Measurements from ENCODE around the gene APOC3. TPM values are rescaled to one million over a fixed set of nuclear protein-coding genes. Genes with fewer than 3 reads are reported as not detected.

The APOC3 gene
- total RNA-seq, 3 donors from 2014 or later: not detected

DNA sequence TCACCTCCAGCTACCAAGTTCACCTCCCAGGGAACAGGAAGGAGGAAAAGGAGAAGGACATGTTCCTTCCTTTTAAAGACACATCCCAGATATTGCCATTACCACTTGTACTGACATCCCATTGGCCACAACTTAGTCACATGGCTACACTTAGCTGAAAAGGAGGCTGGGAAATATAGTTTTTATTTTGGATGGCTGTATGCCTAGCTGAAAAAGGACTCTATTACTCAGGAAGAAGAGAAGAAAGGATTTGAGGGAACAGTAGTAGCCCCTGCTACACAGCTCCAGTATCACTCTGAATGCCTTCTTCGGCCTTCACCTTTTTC lies 36.0 kb upstream of the APOC3 start:
- Histone ChIP-seq H3K27me3 (peaks cover 0 to 4% of the 10 kb centered on the region in 2 donors), H3K36me3 (no peaks in the 10 kb centered on the region), H3K4me3 (no peak overlapping the region), H3K4me1 (no peaks in the 10 kb centered on the region), H3K9me3 (no peaks in the 10 kb centered on the region), H3K27ac (no peak overlapping the region)
- intact Hi-C loops (cut with DNase I; ENCODE audit: low total_unique reads): no loop called here
- TF ChIP-seq POLR2A (IDR thresholded peaks at IDR 0.05) (no peak), POLR2AphosphoS5 (IDR thresholded peaks at IDR 0.05) (no peak)
- TF ChIP-seq, protein P1, sequence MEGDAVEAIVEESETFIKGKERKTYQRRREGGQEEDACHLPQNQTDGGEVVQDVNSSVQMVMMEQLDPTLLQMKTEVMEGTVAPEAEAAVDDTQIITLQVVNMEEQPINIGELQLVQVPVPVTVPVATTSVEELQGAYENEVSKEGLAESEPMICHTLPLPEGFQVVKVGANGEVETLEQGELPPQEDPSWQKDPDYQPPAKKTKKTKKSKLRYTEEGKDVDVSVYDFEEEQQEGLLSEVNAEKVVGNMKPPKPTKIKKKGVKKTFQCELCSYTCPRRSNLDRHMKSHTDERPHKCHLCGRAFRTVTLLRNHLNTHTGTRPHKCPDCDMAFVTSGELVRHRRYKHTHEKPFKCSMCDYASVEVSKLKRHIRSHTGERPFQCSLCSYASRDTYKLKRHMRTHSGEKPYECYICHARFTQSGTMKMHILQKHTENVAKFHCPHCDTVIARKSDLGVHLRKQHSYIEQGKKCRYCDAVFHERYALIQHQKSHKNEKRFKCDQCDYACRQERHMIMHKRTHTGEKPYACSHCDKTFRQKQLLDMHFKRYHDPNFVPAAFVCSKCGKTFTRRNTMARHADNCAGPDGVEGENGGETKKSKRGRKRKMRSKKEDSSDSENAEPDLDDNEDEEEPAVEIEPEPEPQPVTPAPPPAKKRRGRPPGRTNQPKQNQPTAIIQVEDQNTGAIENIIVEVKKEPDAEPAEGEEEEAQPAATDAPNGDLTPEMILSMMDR (IDR thresholded peaks at IDR 0.05): no peak
- no peak for DNase-seq (ENCODE audit: low spot score in 2 of 2)

DNA sequence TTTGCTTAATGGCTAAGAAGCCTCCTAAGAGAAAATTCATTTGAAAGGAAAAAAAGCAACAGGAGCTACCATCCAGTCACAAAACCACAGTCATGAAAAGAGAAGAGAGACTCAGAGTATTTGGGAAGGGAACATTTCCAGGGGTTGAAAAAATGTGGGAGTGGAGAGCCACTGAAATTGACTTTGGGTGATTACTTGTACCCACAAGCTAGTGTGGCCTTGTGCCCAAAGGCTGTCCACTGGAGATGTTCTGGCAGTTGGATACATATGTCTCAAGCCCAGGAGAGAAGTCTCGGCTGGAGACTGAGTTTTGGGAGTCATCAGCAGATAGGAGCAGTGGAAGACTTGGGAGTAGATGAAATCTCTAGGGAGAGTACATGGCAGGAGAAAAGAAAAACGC lies 34.9 kb upstream of the APOC3 start:
- Histone ChIP-seq H3K9me3 (no peaks in the 10 kb centered on the region), H3K4me1 (no peaks in the 10 kb centered on the region), H3K27ac (no peak overlapping the region), H3K4me3 (no peak overlapping the region), H3K27me3 (peaks cover 0 to 4% of the 10 kb centered on the region in 2 donors), H3K36me3 (no peaks in the 10 kb centered on the region)
- intact Hi-C loops (cut with DNase I; ENCODE audit: low total_unique reads): no loop called here
- TF ChIP-seq, protein P1 (IDR thresholded peaks at IDR 0.05): no peak
- no peak for TF ChIP-seq POLR2A (IDR thresholded peaks at IDR 0.05)
- no peak for DNase-seq (ENCODE audit: low spot score in 2 of 2)

DNA sequence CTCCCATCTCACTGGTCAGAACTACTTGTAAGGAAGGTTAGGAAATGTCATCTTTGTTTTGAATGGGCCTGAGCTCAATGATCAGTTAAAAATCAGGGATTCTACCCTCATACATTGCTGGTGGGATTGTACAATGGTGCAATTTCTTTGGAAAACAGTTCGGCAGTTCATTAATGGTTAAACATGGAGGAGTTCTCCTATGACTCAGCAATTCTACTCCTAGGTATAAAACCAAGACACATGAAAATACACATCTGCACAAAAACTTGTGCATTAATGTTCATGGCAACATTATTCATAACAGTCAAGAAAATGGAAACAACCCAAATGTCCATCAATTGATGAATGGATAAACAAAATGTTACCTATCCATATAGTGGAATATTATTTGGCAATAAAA lies 33.2 kb upstream of the APOC3 start:
- Histone ChIP-seq H3K9me3 (no peaks in the 10 kb centered on the region), H3K36me3 (no peaks in the 10 kb centered on the region), H3K27me3 (no peaks in the 10 kb centered on the region), H3K27ac (no peak overlapping the region), H3K4me1 (no peaks in the 10 kb centered on the region), H3K4me3 (no peak overlapping the region)
- intact Hi-C loops (cut with DNase I; ENCODE audit: low total_unique reads): no loop called here
- TF ChIP-seq, protein P1 (IDR thresholded peaks at IDR 0.05): no peak
- TF ChIP-seq POLR2AphosphoS5 (IDR thresholded peaks at IDR 0.05) (no peak), POLR2A (IDR thresholded peaks at IDR 0.05) (no peak)
- no peak for DNase-seq (ENCODE audit: low spot score in 2 of 2)

DNA sequence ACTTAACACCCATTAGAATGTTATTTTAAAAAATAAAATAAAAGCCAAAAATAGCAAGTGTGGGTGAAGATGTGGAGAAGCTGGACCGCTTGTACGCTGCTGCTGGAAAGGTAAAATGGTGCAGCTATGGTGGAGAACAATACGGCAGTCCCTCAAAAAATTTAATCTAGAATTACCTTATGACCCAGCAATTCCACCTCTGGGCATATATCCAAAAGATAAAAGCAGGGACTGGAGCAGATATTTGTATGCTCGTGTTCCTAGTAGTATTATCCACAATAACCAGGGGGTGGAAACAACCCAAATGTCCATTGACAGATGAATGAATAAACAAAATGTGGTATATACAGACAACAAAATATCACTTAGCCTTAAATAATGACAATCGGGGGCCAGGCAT lies 31.9 kb upstream of the APOC3 start:
- intact Hi-C loops (cut with DNase I; ENCODE audit: low total_unique reads): no loop called here
- DNase-seq (ENCODE audit: low spot score in 2 of 2): no peak
- no peaks in the 10 kb centered on the region for H3K9me3 ChIP-seq
- H3K27ac ChIP-seq: no peak overlapping the region
- no peak overlapping the region for H3K4me3 ChIP-seq
- no peaks in the 10 kb centered on the region for H3K36me3 ChIP-seq
- no peaks in the 10 kb centered on the region for H3K4me1 ChIP-seq
- no peaks in the 10 kb centered on the region for H3K27me3 ChIP-seq
- TF ChIP-seq POLR2A (IDR thresholded peaks at IDR 0.05): no peak
- TF ChIP-seq, protein P1 (IDR thresholded peaks at IDR 0.05): no peak
- no peak for TF ChIP-seq POLR2AphosphoS5 (IDR thresholded peaks at IDR 0.05)

DNA sequence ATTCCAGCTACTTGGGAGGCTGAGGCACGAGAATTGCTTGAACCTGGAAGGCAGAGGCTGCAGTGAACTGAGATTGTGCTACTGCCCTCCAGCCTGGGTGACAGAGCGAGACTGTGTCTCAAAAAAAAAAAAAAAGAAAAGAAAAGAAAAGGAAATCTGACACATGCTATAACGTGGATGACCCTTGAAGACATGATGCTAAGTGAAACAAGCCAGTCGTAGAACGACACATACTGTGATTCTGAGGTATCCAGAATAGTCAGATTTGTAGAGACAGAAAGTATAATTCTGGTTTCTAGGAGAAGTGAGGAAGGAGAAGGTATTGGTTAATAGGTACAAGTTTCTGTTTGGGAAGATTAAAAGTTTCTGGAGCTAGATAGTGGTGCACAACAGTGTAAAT lies 31.3 kb upstream of the APOC3 start:
- H3K27ac ChIP-seq: no peak overlapping the region
- H3K4me1 ChIP-seq: no peaks in the 10 kb centered on the region
- TF ChIP-seq, protein P1 (IDR thresholded peaks at IDR 0.05): no peak
- H3K4me3 ChIP-seq: no peak overlapping the region
- H3K9me3 ChIP-seq: no peaks in the 10 kb centered on the region
- no peak for DNase-seq (ENCODE audit: low spot score in 2 of 2)
- H3K36me3 ChIP-seq: no peaks in the 10 kb centered on the region
- no peaks in the 10 kb centered on the region for H3K27me3 ChIP-seq
- intact Hi-C loops (cut with DNase I; ENCODE audit: low total_unique reads): no loop called here
